DOHH2 (cell line): ENCODE data around the gene C4orf50.

Source experiments
- H3F3A ChIP-seq: fragments of 200-600 bp; sonication (generic), shearing (Covaris generic); 2 replicates; pipeline ENCODE4 v1.6.0; 2016; ENCODE audit warnings: antibody characterized with exemption, mild to moderate bottlenecking; ENCODE audit not compliant: control insufficient read depth, insufficient read depth
- H3K27ac ChIP-seq: fragments of 200-600 bp; sonication (generic); 2 replicates; pipeline ENCODE4 v1.5.1; 2014; ENCODE audit warnings: low read depth, mild to moderate bottlenecking, low read length, moderate library complexity
- H3K27me3 ChIP-seq: fragments of 200-600 bp; sonication (generic); 2 replicates; pipeline ENCODE4 v1.6.1; 2014; ENCODE audit warnings: mild to moderate bottlenecking, low read length, mixed read lengths; ENCODE audit not compliant: control insufficient read depth
- H3K36me3 ChIP-seq: fragments of 200-600 bp; sonication (generic); 2 replicates; pipeline ENCODE4 v1.6.1; 2014; ENCODE audit warnings: mild to moderate bottlenecking, low read length, moderate library complexity, mixed read lengths; ENCODE audit not compliant: control insufficient read depth
- H3K4me1 ChIP-seq: fragments of 200-600 bp; sonication (generic); 2 replicates; pipeline ENCODE4 v1.6.1; 2014; ENCODE audit warnings: mild to moderate bottlenecking, low read length, mixed read lengths; ENCODE audit not compliant: control insufficient read depth
- H3K4me2 ChIP-seq: fragments of 200-600 bp; sonication (generic); 2 replicates; pipeline ENCODE4 v1.6.0; 2014; ENCODE audit warnings: mild to moderate bottlenecking, low read length, moderate library complexity
- H3K4me3 ChIP-seq: fragments of 200-600 bp; sonication (generic); 2 replicates; pipeline ENCODE4 v1.5.1; 2014; ENCODE audit warnings: mild to moderate bottlenecking, low read length, mixed read lengths
- H3K79me2 ChIP-seq: fragments of 200-600 bp; sonication (generic); 2 replicates; pipeline ENCODE4 v1.6.1; 2014; ENCODE audit warnings: mild to moderate bottlenecking, low read length, mixed read lengths; ENCODE audit not compliant: control insufficient read depth
- H3K9me2 ChIP-seq: fragments of 200-600 bp; sonication (generic); replicated peaks from 2 replicates; pipeline ENCODE4 v1.6.1; 2014; ENCODE audit warnings: mild to moderate bottlenecking, low read length, mixed read lengths; ENCODE audit not compliant: control insufficient read depth
- H3K9me3 ChIP-seq: fragments of 200-600 bp; sonication (generic); 2 replicates; pipeline ENCODE4 v1.6.1; 2014; ENCODE audit warnings: antibody characterized with exemption, low read length, mixed read lengths; ENCODE audit not compliant: control insufficient read depth, insufficient read depth
- H4K20me1 ChIP-seq: fragments of 200-600 bp; sonication (generic); 2 replicates; pipeline ENCODE4 v1.6.0; 2014; ENCODE audit warnings: low read depth, mild to moderate bottlenecking, antibody characterized with exemption, low read length, moderate library complexity; ENCODE audit not compliant: control insufficient read depth, insufficient read depth
- CTCF ChIP-seq: fragments of 200-600 bp; sonication (generic); IDR thresholded peaks from one replicate; pipeline ENCODE4 v1.5.1; 2014; ENCODE audit warnings: antibody characterized with exemption, mild to moderate bottlenecking, low read depth, low read length; ENCODE audit not compliant: poor library complexity, severe bottlenecking
- EZH2phosphoT487 ChIP-seq: fragments of 200-600 bp; sonication (generic); IDR thresholded peaks from 2 replicates; pipeline ENCODE4 v1.6.1; 2017; ENCODE audit warnings: borderline replicate concordance, mild to moderate bottlenecking, antibody characterized with exemption, low read length, moderate library complexity, mixed read lengths

The C4orf50 gene

GRCh38 chr4:5943561-5943960 lies 74.7 kb downstream of the C4orf50 start:
- Histone ChIP-seq H3K4me2 (no peak overlapping the region), H3K4me1 (no peaks in the 10 kb centered on the region), H3K9me3 (no peaks in the 10 kb centered on the region), H3K27ac (no peak overlapping the region), H3K9me2 (no peaks in the 10 kb centered on the region), H3K79me2 (no peaks in the 10 kb centered on the region), H3K27me3 (no peaks in the 10 kb centered on the region), H3K36me3 (no peaks in the 10 kb centered on the region), H4K20me1 (no peaks in the 10 kb centered on the region), H3K4me3 (no peak overlapping the region), H3F3A (no peaks in the 10 kb centered on the region)
- TF ChIP-seq EZH2phosphoT487 (no peak), CTCF (no peak)

GRCh38 chr4:5942947-5943346 lies 75.3 kb downstream of the C4orf50 start:
- Histone ChIP-seq H3K4me2 (no peak overlapping the region), H4K20me1 (no peaks in the 10 kb centered on the region), H3K36me3 (no peaks in the 10 kb centered on the region), H3K4me3 (no peak overlapping the region), H3K27ac (no peak overlapping the region), H3K4me1 (no peaks in the 10 kb centered on the region), H3K27me3 (no peaks in the 10 kb centered on the region), H3K9me3 (no peaks in the 10 kb centered on the region), H3K79me2 (no peaks in the 10 kb centered on the region), H3K9me2 (no peaks in the 10 kb centered on the region), H3F3A (no peaks in the 10 kb centered on the region)
- TF ChIP-seq EZH2phosphoT487 (no peak), CTCF (no peak)

- no peaks in the 10 kb centered on the region for H3K4me1 ChIP-seq
- no peaks in the 10 kb centered on the region for H3K79me2 ChIP-seq
- H3K9me2 ChIP-seq: no peaks in the 10 kb centered on the region
- no peaks in the 10 kb centered on the region for H3K27me3 ChIP-seq
- H4K20me1 ChIP-seq: no peaks in the 10 kb centered on the region
- H3F3A ChIP-seq: no peaks in the 10 kb centered on the region
- no peaks in the 10 kb centered on the region for H3K36me3 ChIP-seq
- no peak overlapping the region for H3K4me2 ChIP-seq
- H3K4me3 ChIP-seq: no peak overlapping the region
- H3K27ac ChIP-seq: no peak overlapping the region
- no peaks in the 10 kb centered on the region for H3K9me3 ChIP-seq
- TF ChIP-seq EZH2phosphoT487 (no peak), CTCF (no peak)
These were observed 76.6 kb downstream of the C4orf50 start for GRCh38 chr4:5941601-5942000.
